GM19397 (cell line): ENCODE results near the gene CLPTM1L.
"Not testable (repeated sequence)": the region's sequence is repeated elsewhere in the genome, so short reads cannot be mapped to it uniquely, and the experiment has no call there.

Source experiments
- ATAC-seq: cut with Tn5 transposase; IDR thresholded peaks from one replicate; pipeline ENCODE4 v1.9.1; 2021; ENCODE audit warnings: mild to moderate bottlenecking, moderate library complexity; ENCODE audit not compliant: unreplicated experiment

Gene CLPTM1L

DNA sequence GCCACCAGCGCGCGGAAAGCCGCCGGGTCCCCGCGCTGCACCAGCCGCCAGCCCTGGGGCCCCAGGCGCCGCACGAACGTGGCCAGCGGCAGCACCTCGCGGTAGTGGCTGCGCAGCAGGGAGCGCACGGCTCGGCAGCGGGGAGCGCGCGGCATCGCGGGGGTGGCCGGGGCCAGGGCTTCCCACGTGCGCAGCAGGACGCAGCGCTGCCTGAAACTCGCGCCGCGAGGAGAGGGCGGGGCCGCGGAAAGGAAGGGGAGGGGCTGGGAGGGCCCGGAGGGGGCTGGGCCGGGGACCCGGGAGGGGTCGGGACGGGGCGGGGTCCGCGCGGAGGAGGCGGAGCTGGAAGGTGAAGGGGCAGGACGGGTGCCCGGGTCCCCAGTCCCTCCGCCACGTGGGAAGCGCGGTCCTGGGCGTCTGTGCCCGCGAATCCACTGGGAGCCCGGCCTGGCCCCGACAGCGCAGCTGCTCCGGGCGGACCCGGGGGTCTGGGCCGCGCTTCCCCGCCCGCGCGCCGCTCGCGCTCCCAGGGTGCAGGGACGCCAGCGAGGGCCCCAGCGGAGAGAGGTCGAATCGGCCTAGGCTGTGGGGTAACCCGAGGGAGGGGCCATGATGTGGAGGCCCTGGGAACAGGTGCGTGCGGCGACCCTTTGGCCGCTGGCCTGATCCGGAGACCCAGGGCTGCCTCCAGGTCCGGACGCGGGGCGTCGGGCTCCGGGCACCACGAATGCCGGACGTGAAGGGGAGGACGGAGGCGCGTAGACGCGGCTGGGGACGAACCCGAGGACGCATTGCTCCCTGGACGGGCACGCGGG, 49.9 kb downstream of the CLPTM1L start, which contains the start of gene TERT:
Gene TERT, minus strand, starts transcription at position 234 of the 815 bp plus-strand sequence. Its CDS starts 79 bp downstream, at position 155.
- ATAC-seq = no peak

DNA sequence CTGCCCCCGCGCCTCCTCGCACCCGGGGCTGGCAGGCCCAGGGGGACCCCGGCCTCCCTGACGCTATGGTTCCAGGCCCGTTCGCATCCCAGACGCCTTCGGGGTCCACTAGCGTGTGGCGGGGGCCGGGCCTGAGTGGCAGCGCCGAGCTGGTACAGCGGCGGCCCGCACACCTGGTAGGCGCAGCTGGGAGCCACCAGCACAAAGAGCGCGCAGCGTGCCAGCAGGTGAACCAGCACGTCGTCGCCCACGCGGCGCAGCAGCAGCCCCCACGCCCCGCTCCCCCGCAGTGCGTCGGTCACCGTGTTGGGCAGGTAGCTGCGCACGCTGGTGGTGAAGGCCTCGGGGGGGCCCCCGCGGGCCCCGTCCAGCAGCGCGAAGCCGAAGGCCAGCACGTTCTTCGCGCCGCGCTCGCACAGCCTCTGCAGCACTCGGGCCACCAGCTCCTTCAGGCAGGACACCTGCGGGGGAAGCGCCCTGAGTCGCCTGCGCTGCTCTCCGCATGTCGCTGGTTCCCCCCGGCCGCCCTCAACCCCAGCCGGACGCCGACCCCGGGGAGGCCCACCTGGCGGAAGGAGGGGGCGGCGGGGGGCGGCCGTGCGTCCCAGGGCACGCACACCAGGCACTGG, 50.6 kb downstream of the CLPTM1L start:
- ATAC-seq = no peak

- no peak for ATAC-seq
Measured at GRCh38 chr5:1293416-1294205, 51.3 kb downstream of the CLPTM1L start.

- ATAC-seq = no peak
Measured at GRCh38 chr5:1292846-1293415, 52.0 kb downstream of the CLPTM1L start.

DNA sequence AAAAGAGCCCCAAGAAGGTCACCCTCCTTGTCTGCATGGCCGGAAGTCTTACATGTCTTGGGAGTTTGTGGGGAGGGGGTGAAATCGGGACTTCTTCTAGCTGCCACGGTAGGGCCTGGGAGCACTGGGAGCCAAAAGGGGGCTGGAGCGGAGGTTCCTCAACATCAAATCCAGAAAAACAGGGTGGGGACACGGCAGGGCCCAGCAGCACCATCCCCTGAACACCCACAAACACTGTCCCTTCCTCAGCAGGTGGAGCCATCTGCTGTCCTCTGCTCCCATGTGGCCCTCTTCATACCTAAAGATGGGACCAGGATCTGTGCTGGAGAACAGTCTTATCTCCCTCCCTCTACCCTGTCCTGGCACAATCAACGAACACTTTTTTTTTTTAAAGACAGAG, 52.8 kb downstream of the CLPTM1L start:
- ATAC-seq = no peak

- no peak for ATAC-seq
Measured at GRCh38 chr5:1291611-1292080, 53.3 kb downstream of the CLPTM1L start.

DNA sequence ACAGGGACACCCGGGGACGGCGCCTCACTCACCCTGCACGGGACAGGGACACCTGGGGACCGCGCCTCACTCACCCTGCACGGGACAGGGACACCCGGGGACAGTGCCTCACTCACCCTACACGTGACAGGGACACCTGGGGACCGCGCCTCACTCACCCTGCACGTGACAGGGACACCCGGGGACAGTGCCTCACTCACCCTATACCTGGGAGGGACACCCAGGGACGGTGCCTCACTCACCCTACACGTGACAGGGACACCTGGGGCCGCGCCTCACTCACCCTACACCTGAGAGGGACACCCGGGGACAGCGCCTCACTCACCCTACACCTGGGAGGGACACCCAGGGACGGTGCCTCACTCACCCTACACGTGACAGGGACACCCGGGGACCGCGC, 53.9 kb downstream of the CLPTM1L start:
- not testable (repeated sequence) for ATAC-seq

DNA sequence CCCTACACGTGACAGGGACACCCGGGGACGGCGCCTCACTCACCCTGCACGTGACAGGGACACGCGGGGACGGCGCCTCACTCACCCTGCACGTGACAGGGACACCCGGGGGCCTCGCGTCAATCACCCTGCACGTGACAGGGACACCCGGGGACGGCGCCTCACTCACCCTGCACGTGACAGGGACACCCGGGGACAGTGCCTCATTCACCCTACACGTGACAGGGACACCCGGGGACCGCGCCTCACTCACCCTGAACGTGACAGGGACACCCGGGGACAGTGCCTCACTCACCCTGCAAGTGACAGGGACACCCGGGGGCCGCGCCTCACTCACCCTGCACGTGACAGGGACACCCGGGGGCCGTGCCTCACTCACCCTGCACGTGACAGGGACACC, 55.3 kb downstream of the CLPTM1L start:
- not testable (repeated sequence) for ATAC-seq

DNA sequence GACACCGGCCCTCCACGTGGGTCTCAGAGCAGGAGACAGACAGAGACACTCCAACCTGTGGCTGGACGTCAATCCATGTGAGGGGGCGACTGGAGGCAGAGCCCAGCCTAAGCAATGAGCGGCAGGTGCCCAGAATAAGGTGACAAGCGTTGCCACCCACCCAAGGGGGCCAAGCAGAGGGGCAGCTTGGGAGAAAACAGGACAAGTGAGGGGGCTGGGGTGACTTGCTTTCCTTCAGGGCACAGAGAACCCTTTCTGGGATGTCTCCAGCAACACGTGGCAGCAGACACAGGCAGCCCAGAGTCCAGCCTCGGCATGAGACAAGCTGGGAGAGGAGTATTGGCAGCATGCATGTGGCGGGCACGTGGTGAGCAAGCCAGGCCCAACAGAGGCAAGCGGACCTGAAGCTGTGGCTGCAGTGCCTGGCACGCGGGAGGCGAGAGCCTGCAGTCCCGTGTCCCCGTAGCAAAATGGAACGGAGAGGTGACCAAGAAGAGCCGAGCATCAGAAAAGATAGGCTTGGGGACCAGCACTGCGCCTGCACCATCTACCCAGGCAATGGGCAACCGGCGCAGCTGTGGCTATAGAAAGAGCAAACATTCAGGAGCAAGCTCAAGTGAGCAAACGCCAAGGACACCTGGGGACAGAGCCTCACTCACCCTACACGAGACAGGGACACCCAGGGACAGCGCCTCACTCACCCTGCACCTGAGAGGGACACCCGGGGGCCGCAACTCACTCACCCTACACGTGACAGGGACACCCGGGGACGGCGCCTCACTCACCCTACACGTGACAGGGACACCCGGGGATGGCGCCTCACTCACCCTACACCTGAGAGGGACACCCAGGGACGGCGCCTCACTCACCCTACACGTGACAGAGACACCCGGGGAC, 56.2 kb downstream of the CLPTM1L start:
- no peak for ATAC-seq

GRCh38 chr5:1285883-1286291, 59.0 kb downstream of the CLPTM1L start:
- no peak for ATAC-seq

DNA sequence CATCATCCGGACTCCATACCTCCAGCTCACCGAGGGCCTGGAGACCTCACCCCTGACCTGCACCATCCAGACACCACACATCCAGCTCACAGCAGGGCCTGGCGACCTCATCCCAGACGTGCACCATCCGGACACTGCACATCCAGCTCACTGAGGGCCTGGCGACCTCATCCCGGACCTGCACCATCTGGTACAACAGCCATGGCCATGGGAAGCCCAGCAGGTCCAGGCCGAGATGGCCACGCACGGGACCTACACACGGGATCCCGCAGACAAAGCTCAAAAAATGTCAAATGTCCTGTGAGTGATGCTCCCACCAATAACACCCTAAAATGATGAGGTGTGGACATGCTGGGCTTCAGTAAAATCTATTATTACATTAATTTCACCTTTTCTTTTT, 59.8 kb downstream of the CLPTM1L start:
- no peak for ATAC-seq

DNA sequence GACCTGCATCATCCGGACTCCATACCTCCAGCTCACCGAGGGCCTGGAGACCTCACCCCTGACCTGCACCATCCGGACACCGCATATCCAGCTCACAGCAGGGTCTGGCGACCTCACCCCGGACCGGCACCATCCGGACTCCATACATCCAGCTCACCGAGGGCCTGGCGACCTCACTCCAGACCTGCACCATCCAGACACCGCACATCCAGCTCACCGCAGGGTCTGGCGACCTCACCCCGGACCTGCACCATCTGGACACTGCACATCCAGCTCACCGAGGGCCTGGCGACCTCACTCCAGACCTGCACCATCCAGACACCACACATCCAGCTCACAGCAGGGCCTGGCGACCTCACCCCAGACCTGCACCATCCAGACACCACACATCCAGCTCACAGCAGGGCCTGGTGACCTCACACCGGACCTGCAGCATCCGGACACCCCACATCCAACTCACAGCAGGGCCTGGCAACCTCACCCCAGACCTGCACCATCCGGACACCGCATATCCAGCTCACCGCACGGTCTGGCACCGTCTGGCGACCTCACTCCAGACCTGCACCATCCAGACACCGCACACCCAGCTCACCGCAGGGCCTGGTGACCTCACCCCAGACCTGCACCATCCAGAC, 60.4 kb downstream of the CLPTM1L start:
- ATAC-seq = not testable (repeated sequence)

DNA sequence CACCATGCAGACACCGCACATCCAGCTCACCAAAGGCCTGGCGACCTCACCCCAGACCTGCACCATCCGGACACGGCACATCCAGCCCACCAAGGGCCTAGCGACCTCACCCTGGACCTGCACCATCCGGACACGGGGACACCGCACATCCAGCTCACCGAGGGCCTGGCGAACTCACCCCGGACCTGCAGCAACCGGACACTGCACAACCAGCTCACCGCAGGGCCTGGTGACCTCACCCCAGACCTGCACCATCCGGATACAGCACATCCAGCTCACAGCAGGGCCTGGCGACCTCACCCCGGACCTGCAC, 61.2 kb downstream of the CLPTM1L start:
- ATAC-seq = not testable (repeated sequence)

DNA sequence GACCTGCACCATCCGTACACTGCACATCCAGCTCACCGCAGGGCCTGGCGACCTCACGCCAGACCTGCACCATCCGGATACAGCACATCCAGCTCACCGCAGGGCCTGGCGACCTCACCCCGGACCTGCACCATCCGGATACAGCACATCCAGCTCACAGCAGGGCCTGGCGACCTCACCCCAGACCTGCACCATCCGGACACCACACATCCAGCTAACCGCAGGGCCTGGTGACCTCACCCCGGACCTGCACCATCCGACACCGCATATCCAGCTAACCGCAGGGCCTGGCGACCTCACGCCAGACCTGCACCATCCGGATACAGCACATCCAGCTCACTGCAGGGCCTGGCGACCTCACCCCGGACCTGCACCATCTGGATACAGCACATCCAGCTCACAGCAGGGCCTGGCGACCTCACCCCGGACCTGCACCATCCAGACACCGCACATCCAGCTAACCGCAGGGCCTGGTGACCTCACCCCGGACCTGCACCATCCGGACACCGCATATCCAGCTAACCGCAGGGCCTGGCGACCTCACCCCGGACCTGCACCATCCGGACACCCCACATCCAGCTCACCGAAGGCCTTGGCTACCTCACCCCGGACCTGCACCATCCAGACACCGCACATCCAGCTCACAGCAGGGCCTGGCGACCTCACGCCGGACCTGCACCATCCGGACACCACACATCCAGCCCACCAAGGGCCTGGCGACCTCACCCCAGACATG, 61.7 kb downstream of the CLPTM1L start:
- ATAC-seq = not testable (repeated sequence)

DNA sequence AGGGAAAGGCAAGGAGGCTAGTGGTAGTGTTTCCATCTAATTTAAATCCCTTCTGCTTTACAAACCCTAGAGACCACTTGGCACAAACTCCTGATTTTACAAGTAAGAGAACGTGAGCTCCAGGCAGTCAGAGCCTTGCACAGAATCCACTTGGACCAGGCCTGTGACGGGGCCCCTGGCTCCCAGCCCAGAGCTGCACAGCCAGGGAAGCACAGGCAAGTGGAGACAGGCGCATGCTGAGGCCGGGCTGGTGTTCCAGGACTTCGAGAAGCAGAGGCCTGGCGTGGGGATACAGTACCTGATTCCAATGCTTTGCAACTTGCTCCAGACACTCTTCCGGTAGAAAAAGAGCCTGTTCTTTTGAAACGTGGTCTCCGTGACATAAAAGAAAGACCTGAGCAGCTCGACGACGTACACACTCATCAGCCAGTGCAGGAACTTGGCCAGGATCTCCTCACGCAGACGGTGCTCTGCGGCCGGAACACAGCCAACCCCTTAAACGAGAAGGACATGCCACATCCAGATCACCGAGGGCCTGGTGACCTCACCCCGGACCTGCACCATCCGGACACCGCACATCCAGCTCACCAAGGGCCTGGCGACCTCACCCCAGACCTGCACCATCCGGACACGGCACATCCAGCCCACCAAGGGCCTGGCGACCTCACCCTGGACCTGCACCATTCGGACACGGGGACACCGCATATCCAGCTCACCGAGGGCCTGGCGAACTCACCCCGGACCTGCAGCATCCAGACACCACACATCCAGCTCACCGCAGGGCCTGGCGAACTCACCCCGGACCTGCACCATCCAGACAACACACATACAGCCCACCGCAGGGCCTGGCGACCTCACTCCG, 62.5 kb downstream of the CLPTM1L start:
- no peak for ATAC-seq

GRCh38 chr5:1281038-1281882, 63.6 kb downstream of the CLPTM1L start:
- no peak for ATAC-seq
